ENCODE results near the gene KCNC4.

The KCNC4 gene

GRCh38 chr1:110254604-110255391, 44.7 kb downstream of the KCNC4 start:
- no peak for DNase-seq (ENCODE audit: low read depth)

- DNase-seq (ENCODE audit: low read depth): no peak
Measured at GRCh38 chr1:110255392-110255787, 45.3 kb downstream of the KCNC4 start.

GRCh38 chr1:110258734-110259133, 48.6 kb downstream of the KCNC4 start:
- DNase-seq (ENCODE audit: low read depth): peak; percentile 56

- DNase-seq (ENCODE audit: low read depth): no peak
Measured at GRCh38 chr1:110259770-110260169, 49.7 kb downstream of the KCNC4 start.

All from EH (cell line).